Ishikawa (cell line): Measurements from ENCODE around the gene RAD50.

ENCODE experiments used
- CEBPB ChIP-seq: IDR thresholded peaks from 2 replicates; pipeline ENCODE4 v1.6.1; 2012
- EP300 ChIP-seq: IDR thresholded peaks from 2 replicates; pipeline ENCODE4 v1.6.1; 2012; ENCODE audit warnings: borderline replicate concordance
- NFIC ChIP-seq: IDR thresholded peaks from 2 replicates; pipeline ENCODE4 v1.6.1; 2012

GRCh38 chr5:132662925-132663770 is 106.4 kb downstream of the RAD50 start:
- no peak for TF ChIP-seq NFIC
- TF ChIP-seq EP300, result no peak
- TF ChIP-seq CEBPB, result no peak
